ENCODE results near the gene ACTG2.

Gene ACTG2

GRCh38 chr2:73926493-73927327, 33.9 kb downstream of the ACTG2 start, which contains the start of gene DGUOK:
TSS of gene DGUOK (plus strand) at chr2:73926880. CDS start at chr2:73926911, 31 bp downstream.
- TF ChIP-seq CTCF (IDR thresholded peaks at IDR 0.05) = no peak

- no peak for TF ChIP-seq CTCF (IDR thresholded peaks at IDR 0.05)
Observed at GRCh38 chr2:73927344-73927743, 34.5 kb downstream of the ACTG2 start.

GRCh38 chr2:73928963-73929347, 36.1 kb downstream of the ACTG2 start:
- TF ChIP-seq CTCF (IDR thresholded peaks at IDR 0.05) = no peak

- TF ChIP-seq CTCF (IDR thresholded peaks at IDR 0.05) = no peak
Observed at GRCh38 chr2:73930386-73930785, 37.6 kb downstream of the ACTG2 start.

GRCh38 chr2:73931531-73932500, 39.0 kb downstream of the ACTG2 start:
- no peak for TF ChIP-seq CTCF (IDR thresholded peaks at IDR 0.05)

- no peak for TF ChIP-seq CTCF (IDR thresholded peaks at IDR 0.05)
Observed at GRCh38 chr2:73933194-73933593, 40.4 kb downstream of the ACTG2 start.

GRCh38 chr2:73935641-73936040, 42.8 kb downstream of the ACTG2 start:
- TF ChIP-seq CTCF (IDR thresholded peaks at IDR 0.05) = no peak
